ENCODE results near the gene SLCO4A1.

The SLCO4A1 gene

GRCh38 chr20:62620625-62621024, 21.7 kb upstream of the SLCO4A1 start:
- H3K27ac ChIP-seq (replicated peaks; ENCODE audit: low read length) = no peak overlapping the region
- no peak overlapping the region for H2AFZ ChIP-seq (ENCODE audit: low read length)
- no peak overlapping the region for H2BK15ac ChIP-seq (ENCODE audit: low read length)
- DNase-seq (ENCODE audit: low spot score) = no peak
- H2BK12ac ChIP-seq (ENCODE audit: low read length) = no peak overlapping the region
- no CpG with 5 or more reads among the region's 13 CpGs for WGBS, 2 donors (ENCODE audit: extremely low coverage in 2 of 2, insufficient read length in 2 of 2, insufficient replicate concordance in 1 of 2)
- H3K18ac ChIP-seq (ENCODE audit: low read length) = peak overlapping the region; percentile 42
- no peak overlapping the region for H4K8ac ChIP-seq (ENCODE audit: low read depth, low read length)
- H3K36me3 ChIP-seq (replicated peaks in 1 of 2; ENCODE audit: control insufficient read depth in 2 of 2, insufficient read depth in 2 of 2, low read length in 2 of 2) = no peaks in the 10 kb centered on the region
- peaks cover 2% of the 10 kb centered on the region for H3K79me1 ChIP-seq (ENCODE audit: low read depth, low read length)
- H2BK5ac ChIP-seq (ENCODE audit: low read length) = no peak overlapping the region
- no peak overlapping the region for H3K23ac ChIP-seq (ENCODE audit: low read depth, low read length, poor library complexity)
- peak overlapping the region; percentile 47 for H2AK5ac ChIP-seq (ENCODE audit: low read depth, low read length)
- H3K9ac ChIP-seq (ENCODE audit: low read depth, low read length, poor library complexity) = no peak overlapping the region
- peak overlapping the region; percentile 14 for H3K14ac ChIP-seq (ENCODE audit: low read length)
- H3K4me1 ChIP-seq (ENCODE audit: control insufficient read depth in 2 of 2, insufficient read depth in 1 of 2, low read depth in 1 of 2, low read length in 2 of 2) = peaks cover 0 to 22% of the 10 kb centered on the region in 2 donors
- H3K27me3 ChIP-seq (ENCODE audit: control insufficient read depth in 3 of 3, insufficient read depth in 3 of 3, low read depth in 1 of 3, low read length in 3 of 3) = peaks cover 0 to 41% (median 0%) of the 10 kb centered on the region in 3 experiments
- H2BK120ac ChIP-seq (ENCODE audit: low read depth, low read length) = no peak overlapping the region
- H4K91ac ChIP-seq (ENCODE audit: low read depth, low read length, poor library complexity) = no peak overlapping the region
- H3K4me3 ChIP-seq (ENCODE audit: low read length in 2 of 2) = no peak overlapping the region
- H3K9me3 ChIP-seq (replicated peaks in 1 of 2; ENCODE audit: control insufficient read depth in 2 of 2, insufficient read depth in 1 of 2, low read depth in 1 of 2, low read length in 2 of 2) = no peaks in the 10 kb centered on the region
- H3K4me2 ChIP-seq (ENCODE audit: insufficient read depth, low read length, poor library complexity, severe bottlenecking) = no peak overlapping the region
- H3K4ac ChIP-seq (ENCODE audit: low read length) = no peak overlapping the region

- Histone ChIP-seq H3K4me1 (ENCODE audit: control insufficient read depth in 2 of 2, insufficient read depth in 1 of 2, low read depth in 1 of 2, low read length in 2 of 2) (peaks cover 0 to 22% of the 10 kb centered on the region in 2 donors), H3K79me1 (ENCODE audit: low read depth, low read length) (peaks cover 2% of the 10 kb centered on the region), H2BK5ac (ENCODE audit: low read length) (no peak overlapping the region), H3K9ac (ENCODE audit: low read depth, low read length, poor library complexity) (no peak overlapping the region), H2BK120ac (ENCODE audit: low read depth, low read length) (no peak overlapping the region), H3K27ac (replicated peaks; ENCODE audit: low read length) (no peak overlapping the region), H4K8ac (ENCODE audit: low read depth, low read length) (no peak overlapping the region), H3K9me3 (replicated peaks in 1 of 2; ENCODE audit: control insufficient read depth in 2 of 2, insufficient read depth in 1 of 2, low read depth in 1 of 2, low read length in 2 of 2) (no peaks in the 10 kb centered on the region), H3K14ac (ENCODE audit: low read length) (no peak overlapping the region), H3K4me2 (ENCODE audit: insufficient read depth, low read length, poor library complexity, severe bottlenecking) (no peak overlapping the region), H3K4me3 (ENCODE audit: low read length in 2 of 2) (no peak overlapping the region), H2BK15ac (ENCODE audit: low read length) (peak overlapping the region; percentile 54), H3K36me3 (replicated peaks in 1 of 2; ENCODE audit: control insufficient read depth in 2 of 2, insufficient read depth in 2 of 2, low read length in 2 of 2) (no peaks in the 10 kb centered on the region), H2AK5ac (ENCODE audit: low read depth, low read length) (peak overlapping the region; percentile 97), H3K23ac (ENCODE audit: low read depth, low read length, poor library complexity) (no peak overlapping the region), H2AFZ (ENCODE audit: low read length) (no peak overlapping the region), H2BK12ac (ENCODE audit: low read length) (no peak overlapping the region), H3K4ac (ENCODE audit: low read length) (no peak overlapping the region), H3K27me3 (ENCODE audit: control insufficient read depth in 3 of 3, insufficient read depth in 3 of 3, low read depth in 1 of 3, low read length in 3 of 3) (peaks cover 0 to 40% (median 0%) of the 10 kb centered on the region in 3 experiments), H4K91ac (ENCODE audit: low read depth, low read length, poor library complexity) (no peak overlapping the region), H3K18ac (ENCODE audit: low read length) (peak overlapping the region; percentile 70)
- WGBS, 2 donors (ENCODE audit: extremely low coverage in 2 of 2, insufficient read length in 2 of 2, insufficient replicate concordance in 1 of 2) = no CpG with 5 or more reads among the region's 34 CpGs
- no peak for DNase-seq (ENCODE audit: low spot score)
Measured at GRCh38 chr20:62621251-62622110, 20.8 kb upstream of the SLCO4A1 start.

- Histone ChIP-seq H3K9me3 (replicated peaks in 1 of 2; ENCODE audit: control insufficient read depth in 2 of 2, insufficient read depth in 1 of 2, low read depth in 1 of 2, low read length in 2 of 2) (no peaks in the 10 kb centered on the region), H4K8ac (ENCODE audit: low read depth, low read length) (no peak overlapping the region), H3K4me2 (ENCODE audit: insufficient read depth, low read length, poor library complexity, severe bottlenecking) (no peak overlapping the region), H2BK15ac (ENCODE audit: low read length) (peak overlapping the region; percentile 100), H3K18ac (ENCODE audit: low read length) (peak overlapping the region; percentile 93), H3K23ac (ENCODE audit: low read depth, low read length, poor library complexity) (peak overlapping the region; percentile 89), H3K36me3 (replicated peaks in 1 of 2; ENCODE audit: control insufficient read depth in 2 of 2, insufficient read depth in 2 of 2, low read length in 2 of 2) (no peaks in the 10 kb centered on the region), H4K91ac (ENCODE audit: low read depth, low read length, poor library complexity) (no peak overlapping the region), H2BK12ac (ENCODE audit: low read length) (peak overlapping the region; percentile 63), H3K14ac (ENCODE audit: low read length) (no peak overlapping the region), H3K27ac (replicated peaks; ENCODE audit: low read length) (no peak overlapping the region), H2AFZ (ENCODE audit: low read length) (no peak overlapping the region), H3K4me1 (ENCODE audit: control insufficient read depth in 2 of 2, insufficient read depth in 1 of 2, low read depth in 1 of 2, low read length in 2 of 2) (peaks cover 0 to 20% of the 10 kb centered on the region in 2 donors), H2BK5ac (ENCODE audit: low read length) (peak overlapping the region; percentile 62), H2BK120ac (ENCODE audit: low read depth, low read length) (no peak overlapping the region), H3K4ac (ENCODE audit: low read length) (no peak overlapping the region), H3K9ac (ENCODE audit: low read depth, low read length, poor library complexity) (peak overlapping the region; percentile 54), H2AK5ac (ENCODE audit: low read depth, low read length) (peak overlapping the region; percentile 98), H3K79me1 (ENCODE audit: low read depth, low read length) (no peaks in the 10 kb centered on the region), H3K27me3 (ENCODE audit: control insufficient read depth in 3 of 3, insufficient read depth in 3 of 3, low read depth in 1 of 3, low read length in 3 of 3) (peaks cover 0 to 40% (median 0%) of the 10 kb centered on the region in 3 experiments), H3K4me3 (ENCODE audit: low read length in 2 of 2) (peak overlapping the region in 1 of 2 donors; percentile 2)
- DNase-seq (ENCODE audit: low spot score) = no peak
- WGBS, 2 donors (ENCODE audit: extremely low coverage in 2 of 2, insufficient read length in 2 of 2, insufficient replicate concordance in 1 of 2) = no CpG with 5 or more reads among the region's 25 CpGs
Measured at GRCh38 chr20:62622178-62622876, 20.0 kb upstream of the SLCO4A1 start.
